Endothelial cell of umbilical vein (primary cell): ENCODE data around the gene KATNIP. TPM values are rescaled to one million over a fixed set of nuclear protein-coding genes. Genes with fewer than 3 reads are reported as not detected.

ENCODE experiments used
- BruUV-seq: library from RNA; stranded (reverse); fragments of 400-500 nt; replicated peaks from 2 replicates; lab custom pipeline; 2021; lab: Mats Ljungman, UMichigan
- CTCF ChIA-PET: fragments of 300-600, 350-600 bp; sonication (Branson Sonifier 250); formaldehyde crosslinking; loops from one replicate; lab custom pipeline; 2021; ENCODE audit warnings: antibody characterized with exemption, inconsistent platforms; lab: Charles Lee
- POLR2A ChIA-PET: fragments of 300-600, 350-600 bp; sonication (Branson Sonifier 250); formaldehyde crosslinking; loops from one replicate; lab custom pipeline; 2021; ENCODE audit warnings: antibody characterized with exemption, inconsistent platforms; lab: Charles Lee
- DNase-seq: peaks from one replicate; pipeline ENCODE4 v3.0.0-alpha.2; 2011; ENCODE audit warnings: low read depth, low spot score
- FAIRE-seq: peaks from 2 replicates; lab custom pipeline; 2011; peaks lifted over from hg19 to GRCh38; lab: Jason Lieb, UNC
- H2AFZ ChIP-seq: 2 replicates; pipeline ENCODE4 v1.6.0; 2012; ENCODE audit warnings: low read depth, low read length, control low read depth, inconsistent platforms
- H3K27ac ChIP-seq: 2 replicates; pipeline ENCODE4 v1.5.1; 2011; ENCODE audit warnings: low read depth, mild to moderate bottlenecking, control low read depth, low read length, moderate library complexity; ENCODE audit not compliant: insufficient read depth
- H3K27me3 ChIP-seq, 2 experiments: 2 replicates each; pipeline versions ENCODE4 v1.6.0 to v1.6.1; 2011; ENCODE audit warnings: low read length in 2 of 2, mixed read lengths in 1 of 2; ENCODE audit not compliant: control insufficient read depth in 2 of 2, insufficient read depth in 2 of 2
- H3K36me3 ChIP-seq, 2 experiments: 2 replicates in 1 of 2; 3 replicates in 1 of 2; pipeline ENCODE4 v1.5.1; 2011; ENCODE audit warnings: low read length in 2 of 2, mild to moderate bottlenecking in 1 of 2, moderate library complexity in 1 of 2; ENCODE audit not compliant: control insufficient read depth in 2 of 2, insufficient read depth in 2 of 2; ENCODE audit errors: extremely low read depth in 1 of 2
- H3K4me1 ChIP-seq: 3 replicates; pipeline ENCODE4 v1.5.1; 2011; ENCODE audit warnings: mild to moderate bottlenecking, low read length; ENCODE audit not compliant: control insufficient read depth, insufficient read depth; ENCODE audit errors: extremely low read depth
- H3K4me2 ChIP-seq: 2 replicates; pipeline ENCODE4 v1.6.1; 2011; ENCODE audit warnings: low read length, control low read depth, mixed read lengths; ENCODE audit not compliant: insufficient read depth
- H3K4me3 ChIP-seq, 3 experiments: fragments of 200-600 bp in 1 of 3; sonication (generic), shearing (Covaris generic) in 1 of 3; replicated peaks in 1 of 3; 2 replicates each; pipeline ENCODE4 v1.5.1; 2011 to 2016; ENCODE audit warnings: control low read depth in 3 of 3, low read length in 3 of 3, mild to moderate bottlenecking in 2 of 3, inconsistent platforms in 1 of 3, low read depth in 1 of 3, moderate library complexity in 1 of 3; ENCODE audit not compliant: insufficient read depth in 1 of 3
- H3K79me2 ChIP-seq: 2 replicates; pipeline ENCODE4 v1.6.0; 2012; ENCODE audit warnings: low read length, inconsistent platforms; ENCODE audit not compliant: control insufficient read depth, insufficient read depth
- H3K9ac ChIP-seq: replicated peaks from 2 replicates; pipeline ENCODE3; 2011; ENCODE audit warnings: low read length, control low read depth; ENCODE audit not compliant: insufficient read depth; ENCODE audit errors: extremely low read depth
- H3K9me1 ChIP-seq: replicated peaks from 3 replicates; pipeline ENCODE4 v1.6.0; 2011; ENCODE audit warnings: mild to moderate bottlenecking, low read length; ENCODE audit not compliant: control insufficient read depth, insufficient read depth; ENCODE audit errors: extremely low read depth
- H3K9me3 ChIP-seq: replicated peaks from 2 replicates; pipeline ENCODE4 v1.5.1; 2012; ENCODE audit warnings: low read length, inconsistent platforms; ENCODE audit not compliant: control insufficient read depth, insufficient read depth
- H4K20me1 ChIP-seq: replicated peaks from 2 replicates; pipeline ENCODE3; 2011; ENCODE audit warnings: mild to moderate bottlenecking, low read length; ENCODE audit not compliant: control insufficient read depth, insufficient read depth; ENCODE audit errors: extremely low read depth
- FOS ChIP-seq: IDR thresholded peaks from 2 replicates; pipeline ENCODE4 v1.6.1; 2011; ENCODE audit warnings: mild to moderate bottlenecking, low read length, moderate library complexity, borderline replicate concordance; ENCODE audit not compliant: insufficient read depth
- GATA2 ChIP-seq: IDR thresholded peaks from 2 replicates; pipeline ENCODE4 v1.7.0; 2011; ENCODE audit warnings: low read depth, mild to moderate bottlenecking, moderate library complexity, mixed read lengths, low read length; ENCODE audit not compliant: insufficient read length, insufficient read depth
- JUN ChIP-seq: IDR thresholded peaks from 2 replicates; pipeline ENCODE4 v1.6.1; 2011; ENCODE audit warnings: borderline replicate concordance, low read depth; ENCODE audit not compliant: insufficient read length, insufficient read depth
- MAX ChIP-seq: IDR thresholded peaks from 2 replicates; pipeline ENCODE4 v1.6.1; 2011; ENCODE audit not compliant: insufficient read depth, insufficient read length
- MYC ChIP-seq: IDR thresholded peaks from one replicate; pipeline ENCODE4 v1.6.1; 2011; ENCODE audit warnings: mild to moderate bottlenecking, low read depth, low read length
- POLR2AphosphoS5 ChIP-seq: IDR thresholded peaks from 2 replicates; pipeline ENCODE4 v1.6.1; 2012; ENCODE audit warnings: low read depth, mild to moderate bottlenecking, control low read depth, low read length, moderate library complexity; ENCODE audit not compliant: insufficient read depth
- dilution Hi-C: fragments of 300-500 bp; cut with MboI; formaldehyde crosslinking; loops from one replicate; pipeline ENCODE4 v1.15.0; 2019; ENCODE audit warnings: low sequenced_read_pairs; ENCODE audit not compliant: extremely low pct_ligation_motif_present
- intact Hi-C: fragments of 100-400 bp; cut with micrococcal nuclease; formaldehyde crosslinking; loops from one replicate; pipeline ENCODE4 v1.10.0; 2022
- polyA plus RNA-seq, 4 experiments: library from polyadenylated mRNA; depleted of rRNA in 3 of 4; stranded (reverse) in 3 of 4; unstranded in 1 of 4; fragments of >200 nt; gene quantifications; 2 replicates each; pipeline versions ENCODE4 v1.2.1 to v1.2.3, GENCODE V29; 2011 to 2012; ENCODE audit warnings: missing spikeins in 1 of 4
- total RNA-seq: library from RNA; stranded (reverse); gene quantifications from 2 replicates; pipeline ENCODE4 v1.2.3, GENCODE V29; 2021
- TF ChIP-seq, protein P1 (sequence below), 2 donors: IDR thresholded peaks; 1 replicate in 1 of 2; 2 replicates in 1 of 2; pipeline ENCODE4 v1.5.1; 2011; ENCODE audit warnings: low read length in 2 of 2, mild to moderate bottlenecking in 2 of 2, moderate library complexity in 2 of 2, control low read depth in 1 of 2, inconsistent platforms in 1 of 2, low read depth in 1 of 2; ENCODE audit not compliant: insufficient read depth in 1 of 2; ENCODE audit errors: extremely low read depth in 1 of 2

Gene KATNIP
- total and polyA plus RNA-seq, 2 donors (not counting 3 experiments of a cell fraction or from before 2014, with no cell fraction given) = 14.7 to 30.7 TPM

GRCh38 chr16:27582883-27583282 is 32.9 kb downstream of the KATNIP start:
- Histone ChIP-seq H3K4me3 (no peak overlapping the region), H3K9me1 (no peaks in the 10 kb centered on the region), H3K4me2 (no peak overlapping the region), H3K9me3 (no peaks in the 10 kb centered on the region), H4K20me1 (no peaks in the 10 kb centered on the region), H3K79me2 (no peaks in the 10 kb centered on the region), H3K9ac (no peak overlapping the region), H2AFZ (no peak overlapping the region), H3K4me1 (peaks cover 8% of the 10 kb centered on the region), H3K27ac (no peak overlapping the region), H3K27me3 (no peaks in the 10 kb centered on the region), H3K36me3 (no peaks in the 10 kb centered on the region)
- TF ChIP-seq, protein P1, sequence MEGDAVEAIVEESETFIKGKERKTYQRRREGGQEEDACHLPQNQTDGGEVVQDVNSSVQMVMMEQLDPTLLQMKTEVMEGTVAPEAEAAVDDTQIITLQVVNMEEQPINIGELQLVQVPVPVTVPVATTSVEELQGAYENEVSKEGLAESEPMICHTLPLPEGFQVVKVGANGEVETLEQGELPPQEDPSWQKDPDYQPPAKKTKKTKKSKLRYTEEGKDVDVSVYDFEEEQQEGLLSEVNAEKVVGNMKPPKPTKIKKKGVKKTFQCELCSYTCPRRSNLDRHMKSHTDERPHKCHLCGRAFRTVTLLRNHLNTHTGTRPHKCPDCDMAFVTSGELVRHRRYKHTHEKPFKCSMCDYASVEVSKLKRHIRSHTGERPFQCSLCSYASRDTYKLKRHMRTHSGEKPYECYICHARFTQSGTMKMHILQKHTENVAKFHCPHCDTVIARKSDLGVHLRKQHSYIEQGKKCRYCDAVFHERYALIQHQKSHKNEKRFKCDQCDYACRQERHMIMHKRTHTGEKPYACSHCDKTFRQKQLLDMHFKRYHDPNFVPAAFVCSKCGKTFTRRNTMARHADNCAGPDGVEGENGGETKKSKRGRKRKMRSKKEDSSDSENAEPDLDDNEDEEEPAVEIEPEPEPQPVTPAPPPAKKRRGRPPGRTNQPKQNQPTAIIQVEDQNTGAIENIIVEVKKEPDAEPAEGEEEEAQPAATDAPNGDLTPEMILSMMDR (IDR thresholded peaks at IDR 0.05; ENCODE audit: extremely low read depth in 1 of 2, insufficient read depth in 1 of 2, low read depth in 1 of 2, low read length in 2 of 2) = no peak
- TF ChIP-seq POLR2AphosphoS5 (no peak), MAX (no peak), MYC (no peak), FOS (no peak), GATA2 (no peak), JUN (no peak)
- intact Hi-C loops = no loop called here
- BruUV-seq = no TSS peak
- no peak for DNase-seq
- ChIA-PET POLR2A (no interaction called here), CTCF (interaction anchor here (0.8 kb wide), 1 partner anchor 54 kb away, joined by 3 read pairs; no protein-coding TSS in a partner anchor)
- dilution Hi-C loops = no loop called here
- FAIRE-seq = no peak
